ENCODE measurements around the gene HEYL. TPM values are rescaled to one million over a fixed set of nuclear protein-coding genes. Genes with fewer than 3 reads are reported as not detected.

The HEYL gene
- total and polyA plus RNA-seq, 9 of the 15 experiments (the other 6 are each of a cell fraction or from before 2014, with no cell fraction given) = 0.13 to 0.89 (median 0.25) TPM

DNA sequence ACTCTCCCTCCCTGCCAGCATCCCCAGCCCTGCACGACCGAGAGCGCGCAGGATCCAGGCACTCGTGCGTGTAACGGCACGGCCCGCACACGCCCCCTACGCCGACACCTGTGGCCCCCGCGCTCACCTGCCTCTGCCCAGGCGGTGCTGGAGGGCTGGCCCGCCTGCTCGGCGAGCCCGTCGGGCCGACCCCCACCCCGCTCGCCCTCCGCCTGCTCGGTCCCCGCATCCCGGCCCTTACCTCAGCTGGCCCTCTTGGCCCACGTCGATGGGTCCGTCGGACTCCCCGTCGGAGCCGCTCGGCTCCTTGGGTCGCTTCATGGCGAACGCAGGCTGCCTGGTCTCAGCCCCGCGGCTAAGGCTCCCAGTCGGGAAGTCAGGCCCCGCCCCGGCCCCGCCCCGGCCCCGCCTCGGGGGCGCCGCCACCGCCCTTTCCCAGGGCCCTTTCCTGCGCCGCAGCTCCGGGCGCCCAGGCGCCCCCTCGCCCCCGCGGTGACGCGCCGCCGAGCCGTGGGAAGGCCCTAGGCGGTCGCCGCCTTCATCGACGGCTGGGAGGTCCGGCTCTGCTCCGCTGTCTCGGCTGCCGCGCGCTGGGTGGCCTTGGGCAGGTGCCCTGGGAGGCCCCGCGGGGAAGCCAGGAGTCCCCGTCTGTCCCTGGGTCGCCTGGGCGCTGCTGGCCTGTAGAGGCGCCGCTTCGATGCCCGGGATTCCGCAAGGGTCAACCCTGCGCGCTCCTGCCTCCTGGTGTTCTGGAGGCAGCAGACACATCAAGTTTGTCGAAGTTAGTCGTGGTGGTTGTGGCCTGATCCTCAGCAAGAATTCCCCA lies at the start of gene HEYL (continued):
- TF ChIP-seq, protein P1, sequence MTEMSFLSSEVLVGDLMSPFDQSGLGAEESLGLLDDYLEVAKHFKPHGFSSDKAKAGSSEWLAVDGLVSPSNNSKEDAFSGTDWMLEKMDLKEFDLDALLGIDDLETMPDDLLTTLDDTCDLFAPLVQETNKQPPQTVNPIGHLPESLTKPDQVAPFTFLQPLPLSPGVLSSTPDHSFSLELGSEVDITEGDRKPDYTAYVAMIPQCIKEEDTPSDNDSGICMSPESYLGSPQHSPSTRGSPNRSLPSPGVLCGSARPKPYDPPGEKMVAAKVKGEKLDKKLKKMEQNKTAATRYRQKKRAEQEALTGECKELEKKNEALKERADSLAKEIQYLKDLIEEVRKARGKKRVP (CRISPR knock-in tag; IDR thresholded peaks at IDR 0.05) = no peak
- TF ChIP-seq HLTF (IDR thresholded peaks at IDR 0.05) (no peak), ZNF174 (CRISPR knock-in tag; IDR thresholded peaks at IDR 0.05) (no peak), ZNF589 (CRISPR knock-in tag; IDR thresholded peaks at IDR 0.05; ENCODE audit: low read depth) (no peak)
- TF ChIP-seq, protein P2, sequence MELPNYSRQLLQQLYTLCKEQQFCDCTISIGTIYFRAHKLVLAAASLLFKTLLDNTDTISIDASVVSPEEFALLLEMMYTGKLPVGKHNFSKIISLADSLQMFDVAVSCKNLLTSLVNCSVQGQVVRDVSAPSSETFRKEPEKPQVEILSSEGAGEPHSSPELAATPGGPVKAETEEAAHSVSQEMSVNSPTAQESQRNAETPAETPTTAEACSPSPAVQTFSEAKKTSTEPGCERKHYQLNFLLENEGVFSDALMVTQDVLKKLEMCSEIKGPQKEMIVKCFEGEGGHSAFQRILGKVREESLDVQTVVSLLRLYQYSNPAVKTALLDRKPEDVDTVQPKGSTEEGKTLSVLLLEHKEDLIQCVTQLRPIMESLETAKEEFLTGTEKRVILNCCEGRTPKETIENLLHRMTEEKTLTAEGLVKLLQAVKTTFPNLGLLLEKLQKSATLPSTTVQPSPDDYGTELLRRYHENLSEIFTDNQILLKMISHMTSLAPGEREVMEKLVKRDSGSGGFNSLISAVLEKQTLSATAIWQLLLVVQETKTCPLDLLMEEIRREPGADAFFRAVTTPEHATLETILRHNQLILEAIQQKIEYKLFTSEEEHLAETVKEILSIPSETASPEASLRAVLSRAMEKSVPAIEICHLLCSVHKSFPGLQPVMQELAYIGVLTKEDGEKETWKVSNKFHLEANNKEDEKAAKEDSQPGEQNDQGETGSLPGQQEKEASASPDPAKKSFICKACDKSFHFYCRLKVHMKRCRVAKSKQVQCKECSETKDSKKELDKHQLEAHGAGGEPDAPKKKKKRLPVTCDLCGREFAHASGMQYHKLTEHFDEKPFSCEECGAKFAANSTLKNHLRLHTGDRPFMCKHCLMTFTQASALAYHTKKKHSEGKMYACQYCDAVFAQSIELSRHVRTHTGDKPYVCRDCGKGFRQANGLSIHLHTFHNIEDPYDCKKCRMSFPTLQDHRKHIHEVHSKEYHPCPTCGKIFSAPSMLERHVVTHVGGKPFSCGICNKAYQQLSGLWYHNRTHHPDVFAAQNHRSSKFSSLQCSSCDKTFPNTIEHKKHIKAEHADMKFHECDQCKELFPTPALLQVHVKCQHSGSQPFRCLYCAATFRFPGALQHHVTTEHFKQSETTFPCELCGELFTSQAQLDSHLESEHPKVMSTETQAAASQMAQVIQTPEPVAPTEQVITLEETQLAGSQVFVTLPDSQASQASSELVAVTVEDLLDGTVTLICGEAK (IDR thresholded peaks at IDR 0.05) = no peak
- TF ChIP-seq, protein P2 (CRISPR knock-in tag; IDR thresholded peaks at IDR 0.05) = no peak

Data from K562 (cell line).